SH-SY5Y (cell line): ENCODE data around the gene TLX2.

ENCODE experiments used
- GATA2 ChIP-seq: IDR thresholded peaks from 2 replicates; pipeline ENCODE4 v1.6.1; 2011; ENCODE audit warnings: mild to moderate bottlenecking, low read depth, low read length
- GATA3 ChIP-seq: IDR thresholded peaks from 2 replicates; pipeline ENCODE4 v1.6.1; 2011; ENCODE audit warnings: low read depth, mild to moderate bottlenecking, low read length, moderate library complexity

The TLX2 gene

DNA sequence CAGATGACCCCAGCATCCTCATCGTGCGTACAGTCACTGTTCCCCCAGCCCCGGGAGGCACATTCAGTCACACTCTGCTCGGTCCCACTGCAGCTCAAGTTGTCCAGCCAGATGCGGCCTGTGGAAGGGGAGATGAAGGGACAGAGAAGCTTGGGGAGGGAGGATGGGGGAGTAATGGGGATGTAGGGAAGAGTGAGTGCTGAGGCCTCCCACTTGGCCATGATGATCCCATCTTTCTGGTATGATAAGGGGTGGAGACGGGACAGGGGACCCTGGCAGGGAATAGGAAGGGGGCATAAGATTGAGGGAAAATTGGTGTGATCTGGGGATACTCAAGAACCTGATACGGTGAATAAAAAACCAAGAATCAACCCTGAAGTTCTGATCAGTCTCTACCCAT, 36.0 kb downstream of the TLX2 start:
- TF ChIP-seq GATA2: no peak
- TF ChIP-seq GATA3: no peak

- no peak for TF ChIP-seq GATA3
- no peak for TF ChIP-seq GATA2
Observed at GRCh38 chr2:74551530-74551929, 37.3 kb downstream of the TLX2 start.

GRCh38 chr2:74551942-74552913, 38.0 kb downstream of the TLX2 start:
- TF ChIP-seq GATA3 (no peak), GATA2 (no peak)

DNA sequence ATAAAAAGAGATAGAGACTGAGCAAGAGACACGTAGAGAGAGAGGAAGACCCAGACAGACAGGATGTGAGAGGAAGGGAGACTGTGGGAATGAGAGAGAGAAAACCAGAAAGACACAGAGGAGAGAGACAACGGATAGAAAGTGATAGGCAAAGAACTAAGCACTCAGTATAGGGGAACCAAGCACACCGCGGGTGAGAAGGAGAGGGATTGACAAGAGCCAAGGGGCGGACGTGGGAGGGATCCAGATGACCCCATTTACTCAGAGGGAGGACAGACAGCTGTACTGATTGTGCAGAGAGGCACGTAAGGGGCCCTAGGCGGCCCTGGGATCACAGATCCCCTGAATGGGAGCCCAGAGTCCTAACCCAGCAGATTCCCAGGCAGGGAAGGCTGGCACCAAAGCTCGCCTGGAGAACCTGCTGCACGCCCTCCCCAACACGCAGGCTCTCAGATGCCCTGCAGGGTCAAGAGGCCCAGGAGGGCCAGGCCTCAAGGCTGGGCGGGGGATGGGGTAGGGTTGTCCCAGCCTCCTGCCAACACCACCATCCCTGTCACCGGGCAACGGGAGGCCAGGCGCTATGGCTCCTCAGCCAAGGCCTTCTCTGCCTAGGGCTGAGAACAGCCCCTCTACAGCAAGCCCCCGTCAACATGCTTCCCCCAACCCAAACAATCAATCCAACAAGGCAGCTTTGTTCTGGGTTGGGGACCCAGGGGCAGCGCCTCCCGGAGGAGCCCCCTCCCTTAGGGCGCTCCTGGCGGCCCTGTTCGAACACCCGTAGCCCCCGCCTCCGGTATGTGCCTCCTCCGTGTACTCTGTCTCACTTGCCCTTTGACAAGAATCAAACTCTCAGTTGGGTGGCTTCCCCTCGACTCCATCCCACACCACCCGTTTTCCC, 38.9 kb downstream of the TLX2 start:
- TF ChIP-seq GATA3 (no peak), GATA2 (no peak)

- TF ChIP-seq GATA3 (no peak), GATA2 (no peak)
Observed at GRCh38 chr2:74553892-74554819, 39.9 kb downstream of the TLX2 start, which contains the start of the genes DOK1 and LOXL3. TSS of gene DOK1 (plus strand) at chr2:74554720. CDS start at chr2:74554755, 35 bp downstream. TSS of gene LOXL3 (minus strand) at chr2:74553942. CDS start at chr2:74552634, 1,308 bp downstream.

- TF ChIP-seq GATA2 (no peak), GATA3 (no peak)
Observed at GRCh38 chr2:74554820-74555531, 40.7 kb downstream of the TLX2 start.

DNA sequence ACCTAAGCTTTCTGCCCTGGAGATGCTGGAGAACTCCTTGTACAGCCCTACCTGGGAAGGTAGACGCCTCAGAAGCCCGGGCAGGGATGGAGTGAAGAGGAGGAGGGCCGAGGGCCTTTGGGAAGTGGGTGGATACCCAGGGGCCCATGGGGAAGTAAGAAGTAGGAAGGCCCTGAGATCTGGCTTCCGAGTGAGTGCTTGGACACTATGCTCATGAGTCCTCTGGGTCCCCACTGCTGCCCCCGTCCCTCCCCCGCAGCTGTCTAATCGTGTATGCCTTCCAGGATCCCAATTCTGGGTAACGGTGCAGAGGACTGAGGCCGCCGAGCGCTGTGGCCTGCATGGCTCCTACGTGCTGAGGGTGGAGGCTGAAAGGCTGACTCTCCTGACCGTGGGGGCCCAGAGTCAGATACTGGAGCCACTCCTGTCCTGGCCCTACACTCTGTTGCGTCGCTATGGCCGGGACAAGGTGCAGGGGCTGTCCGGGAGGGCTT, 41.4 kb downstream of the TLX2 start:
- TF ChIP-seq GATA2: no peak
- TF ChIP-seq GATA3: no peak

DNA sequence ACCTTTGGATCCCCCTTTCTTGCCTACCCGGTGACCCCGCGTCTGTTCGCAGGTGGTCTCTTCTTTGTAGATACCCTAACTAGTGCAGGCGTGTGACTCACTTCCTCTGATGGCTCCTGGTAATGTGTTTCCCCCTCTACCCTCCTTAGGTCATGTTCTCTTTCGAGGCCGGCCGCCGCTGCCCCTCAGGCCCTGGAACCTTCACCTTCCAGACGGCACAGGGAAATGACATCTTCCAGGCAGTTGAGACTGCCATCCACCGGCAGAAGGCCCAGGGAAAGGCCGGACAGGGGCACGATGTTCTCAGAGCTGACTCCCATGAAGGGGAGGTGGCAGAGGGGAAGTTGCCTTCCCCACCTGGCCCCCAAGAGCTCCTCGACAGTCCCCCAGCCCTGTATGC, 41.9 kb downstream of the TLX2 start:
- TF ChIP-seq GATA3 (no peak), GATA2 (no peak)

- TF ChIP-seq GATA2 (no peak), GATA3 (no peak)
Observed at GRCh38 chr2:74556831-74557370, 42.7 kb downstream of the TLX2 start.

DNA sequence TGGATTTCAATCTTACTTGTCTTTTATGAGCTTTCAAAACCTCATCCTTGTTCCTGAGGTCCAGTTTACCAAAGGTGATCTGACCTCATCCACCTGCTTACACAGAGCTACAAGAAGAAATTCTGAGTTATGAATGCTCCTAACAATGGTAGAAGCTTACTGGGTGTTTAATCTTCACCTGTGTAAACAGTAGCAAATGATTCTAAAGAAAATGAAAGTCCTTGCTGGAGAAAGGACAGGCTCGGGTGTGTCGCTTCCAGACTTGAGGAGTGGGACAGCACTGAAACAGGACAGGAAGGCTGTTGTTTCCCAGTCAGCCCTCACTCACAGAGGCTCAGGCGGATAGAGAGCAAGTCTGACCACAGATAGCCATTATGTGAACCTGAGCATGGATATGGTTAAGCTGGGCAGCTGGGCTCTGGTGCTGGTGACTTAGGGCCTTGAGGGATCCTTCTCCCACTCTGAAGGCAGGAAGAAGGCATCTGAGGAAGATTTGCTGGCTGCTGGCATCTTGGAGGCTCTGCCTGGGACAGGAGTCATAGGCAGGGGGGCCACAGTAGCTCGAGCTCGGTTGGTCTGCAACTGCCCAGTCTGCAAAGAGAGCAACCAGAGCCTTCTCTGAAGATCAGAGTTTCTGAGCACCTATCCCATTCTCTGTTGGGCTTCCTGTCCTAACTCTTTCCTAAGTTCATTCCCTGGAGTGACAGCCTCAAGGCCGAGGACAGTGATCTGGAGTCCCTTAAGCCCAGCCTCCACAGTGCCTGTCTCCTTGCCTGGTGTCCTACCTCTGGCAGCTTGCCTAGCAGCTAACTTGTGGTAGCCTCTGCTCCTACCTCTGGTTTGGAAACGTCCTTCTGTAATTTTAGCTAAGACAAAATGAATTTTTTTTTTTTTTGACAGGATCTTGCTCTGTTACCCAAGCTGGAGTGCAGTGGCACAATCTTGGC, 44.3 kb downstream of the TLX2 start:
- TF ChIP-seq GATA3 (no peak), GATA2 (no peak)

DNA sequence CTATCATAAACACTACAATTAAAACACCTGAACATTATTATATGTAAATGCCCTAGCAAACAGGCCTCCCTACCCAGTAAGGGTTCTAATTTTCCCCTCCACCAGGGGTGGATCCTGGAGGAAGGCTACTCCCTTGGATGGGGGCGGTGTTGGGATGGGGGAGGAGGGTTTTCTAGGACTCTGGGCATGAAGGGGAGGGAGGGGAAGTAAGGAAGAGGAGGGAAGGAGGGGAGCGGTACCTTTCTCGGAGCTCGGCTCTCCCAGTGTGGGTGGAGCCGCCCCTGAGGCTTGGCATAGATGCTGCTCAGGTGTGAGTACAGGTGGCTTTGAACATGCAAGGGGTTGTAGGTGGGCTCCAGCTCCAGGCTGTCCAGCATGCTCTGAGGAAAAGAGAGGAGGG, 45.7 kb downstream of the TLX2 start:
- TF ChIP-seq GATA2: no peak
- TF ChIP-seq GATA3: no peak

GRCh38 chr2:74560591-74560990, 46.3 kb downstream of the TLX2 start:
- no peak for TF ChIP-seq GATA2
- TF ChIP-seq GATA3: no peak

DNA sequence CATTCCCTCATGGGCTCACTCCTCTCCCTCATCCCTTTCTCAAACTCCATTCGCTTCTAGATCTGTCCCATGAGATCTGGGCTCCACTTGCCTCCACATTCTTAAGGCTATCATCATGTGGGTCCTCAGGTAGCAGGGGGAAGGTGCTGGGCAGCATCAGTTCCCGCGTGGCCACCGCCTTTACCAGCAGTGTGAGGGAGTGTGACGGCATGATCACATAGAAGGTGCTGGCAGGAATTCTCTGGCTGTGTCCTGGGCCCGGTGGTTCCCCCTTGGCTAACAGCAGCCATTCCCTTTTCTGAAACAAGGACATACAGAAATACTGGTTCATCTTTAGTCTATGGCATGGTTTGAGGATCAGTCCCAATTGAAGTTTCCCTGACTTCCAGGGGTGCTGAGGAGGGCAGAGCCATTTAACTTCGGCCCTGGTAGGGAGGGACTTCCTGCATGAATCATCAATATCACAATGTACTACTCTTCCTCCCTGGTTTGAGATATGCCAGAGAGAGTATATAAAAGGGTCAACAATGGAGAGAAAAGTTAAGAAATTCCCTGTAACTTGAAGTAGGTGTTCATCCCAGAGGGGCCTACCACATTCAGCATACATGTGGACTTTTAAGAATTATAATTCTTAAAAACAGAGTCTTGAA, 48.0 kb downstream of the TLX2 start:
- no peak for TF ChIP-seq GATA3
- TF ChIP-seq GATA2: no peak
